C4-2B (cell line): ENCODE data around the gene GRK6.

ENCODE experiments used
- CTCF ChIP-seq: fragments of 450-650 bp; conservative IDR thresholded peaks from 2 replicates; pipeline ENCODE4 v1.5.1; 2017; ENCODE audit warnings: mild to moderate bottlenecking
- ZFX ChIP-seq: fragments of 450-650 bp; IDR thresholded peaks from 2 replicates; pipeline ENCODE4 v1.6.1; 2017

GRCh38 chr5:177468329-177468684 lies 41.8 kb downstream of the GRK6 start:
- TF ChIP-seq CTCF (no peak), ZFX (no peak)
